HUES64 (cell line): ENCODE measurements around the gene HMGA1.

Experiments used
- H3K27ac ChIP-seq: 2 replicates; pipeline ENCODE4 v1.7.0; 2013; ENCODE audit warnings: low read depth, low read length, inconsistent platforms
- H3K27me3 ChIP-seq: 2 replicates; pipeline ENCODE4 v1.6.1; 2013; ENCODE audit warnings: mild to moderate bottlenecking, low read length; ENCODE audit not compliant: insufficient read depth
- H3K36me3 ChIP-seq: 2 replicates; pipeline ENCODE4 v1.6.1; 2013; ENCODE audit warnings: mild to moderate bottlenecking, low read length; ENCODE audit not compliant: insufficient read depth
- H3K4me1 ChIP-seq: 2 replicates; pipeline ENCODE4 v1.6.1; 2013; ENCODE audit warnings: mild to moderate bottlenecking, low read length, moderate library complexity; ENCODE audit not compliant: insufficient read depth
- H3K4me3 ChIP-seq: 2 replicates; pipeline ENCODE4 v1.5.1; 2013; ENCODE audit warnings: mild to moderate bottlenecking, low read length, moderate library complexity
- H3K9ac ChIP-seq: 2 replicates; pipeline ENCODE4 v1.6.1; 2013; ENCODE audit warnings: mild to moderate bottlenecking, low read depth, low read length
- H3K9me3 ChIP-seq: 2 replicates; pipeline ENCODE4 v1.6.1; 2013; ENCODE audit warnings: low read depth, low read length; ENCODE audit not compliant: insufficient read depth
- WGBS: fragments of 150-250, 120-280 bp; methylation state at CpG from one replicate; pipeline ENCODE4 v1.1.7; 2013; ENCODE audit warnings: missing lambda C conversion rate; 5-methylcytosine and 5-hydroxymethylcytosine counted together

HMGA1 gene

DNA sequence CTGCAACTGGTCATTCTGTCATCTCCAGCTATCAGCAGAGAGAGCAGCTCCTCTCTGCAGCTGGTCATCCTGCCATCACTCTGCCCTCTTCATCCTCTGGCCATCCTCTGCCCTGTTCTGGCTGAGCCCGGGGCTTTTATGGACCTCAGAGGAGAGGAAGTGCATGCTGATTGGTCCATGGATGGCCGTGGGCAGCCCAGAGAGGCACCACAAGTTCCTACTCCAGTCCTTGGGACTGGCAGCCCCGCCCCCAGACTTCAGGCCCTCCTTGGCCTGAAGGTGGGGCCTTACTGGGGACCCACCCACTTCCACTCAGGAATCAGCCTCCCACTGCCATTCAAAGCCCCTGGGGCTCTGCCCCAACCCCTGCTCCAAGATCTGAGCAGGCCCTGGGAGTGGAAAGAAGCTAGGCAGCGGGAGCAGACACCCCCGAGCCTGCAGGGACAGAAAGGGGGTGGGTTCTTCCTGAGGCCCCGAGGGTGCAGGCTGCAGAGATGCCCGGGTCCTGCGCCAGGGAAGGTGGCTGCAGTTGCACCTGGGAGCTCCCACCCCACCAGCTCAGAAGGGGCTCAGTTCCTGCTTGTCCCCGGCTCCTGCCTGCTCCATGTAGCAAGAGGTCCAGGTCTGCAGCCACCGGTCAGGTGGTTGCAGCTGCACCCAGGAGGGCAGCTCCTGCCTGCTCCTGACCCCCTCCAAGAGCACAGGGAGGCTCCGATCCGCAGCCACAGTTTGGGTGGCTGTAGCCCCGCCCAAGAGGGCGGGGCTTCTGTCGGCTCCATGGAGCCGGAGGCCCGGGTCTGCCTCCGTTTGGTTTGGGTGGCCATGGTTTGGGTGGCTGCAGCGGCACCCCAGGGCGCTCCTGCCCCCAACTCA lies 34.1 kb upstream of the HMGA1 start:
- Histone ChIP-seq H3K27me3 (no peaks in the 10 kb centered on the region), H3K4me1 (peaks cover 4% of the 10 kb centered on the region; the same call in 1 of the 2 replicates), H3K9ac (no peak overlapping the region), H3K4me3 (no peak overlapping the region), H3K9me3 (peaks cover 7% of the 10 kb centered on the region; the same call in 1 of the 2 replicates), H3K36me3 (no peaks in the 10 kb centered on the region), H3K27ac (no peak overlapping the region)
- 80% methylated on average over 20 of the region's 20 CpGs for WGBS

DNA sequence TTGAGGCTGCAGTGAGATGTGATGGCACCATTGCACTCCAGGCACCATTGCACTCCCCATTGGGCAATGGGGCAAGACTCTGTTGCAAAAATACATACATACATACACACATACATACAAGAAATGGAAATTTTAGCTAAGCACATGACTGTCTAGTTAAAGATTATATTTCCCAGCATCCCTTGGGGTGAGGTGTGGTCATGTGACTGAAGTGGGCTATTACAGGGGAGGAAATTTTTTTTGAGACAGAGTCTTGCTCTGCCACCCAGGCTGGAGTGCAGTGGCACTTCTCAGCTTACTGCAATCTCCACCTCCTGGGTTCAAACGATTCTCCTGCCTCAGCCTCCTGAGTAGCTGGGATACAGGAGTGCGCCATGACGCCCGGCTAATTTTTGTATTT lies 32.0 kb upstream of the HMGA1 start:
- Histone ChIP-seq H3K4me1 (0 out of 2 replicates have a peak, but pooled peaks cover 4% of the 10 kb centered on the region), H3K36me3 (no peaks in the 10 kb centered on the region), H3K9me3 (peaks cover 7% of the 10 kb centered on the region; the same call in 1 of the 2 replicates), H3K4me3 (no peak overlapping the region), H3K9ac (no peak overlapping the region), H3K27me3 (no peaks in the 10 kb centered on the region), H3K27ac (no peak overlapping the region)
- WGBS, result 93% methylated on average over 4 of the region's 4 CpGs

DNA sequence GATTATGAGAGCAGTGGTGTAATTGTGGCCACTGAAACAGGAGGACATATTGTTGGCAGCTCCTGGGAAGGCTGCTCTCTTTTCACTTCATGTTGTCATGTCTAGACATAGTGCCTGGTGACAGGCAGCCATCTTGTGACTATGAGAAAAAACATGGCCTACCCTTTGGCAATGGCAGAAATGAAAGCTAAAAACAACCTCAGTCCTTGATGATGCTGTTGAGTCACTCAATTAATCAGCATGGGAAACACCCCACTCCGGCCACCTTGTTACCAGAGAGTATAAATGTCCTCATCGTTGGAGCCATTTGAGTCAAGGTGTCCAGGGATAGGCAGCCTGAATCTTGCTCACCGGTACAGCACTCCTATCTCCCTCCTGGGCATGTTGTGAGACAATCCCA lies 31.2 kb upstream of the HMGA1 start:
- peaks cover 7% of the 10 kb centered on the region; the same call in 1 of the 2 replicates for H3K9me3 ChIP-seq
- 86% methylated on average over 3 of the region's 3 CpGs for WGBS
- no peak overlapping the region for H3K4me3 ChIP-seq
- H3K27me3 ChIP-seq, result no peaks in the 10 kb centered on the region
- no peak overlapping the region for H3K27ac ChIP-seq
- H3K4me1 ChIP-seq, result 0 out of 2 replicates have a peak, but pooled peaks cover 4% of the 10 kb centered on the region
- no peaks in the 10 kb centered on the region for H3K36me3 ChIP-seq
- no peak overlapping the region for H3K9ac ChIP-seq

DNA sequence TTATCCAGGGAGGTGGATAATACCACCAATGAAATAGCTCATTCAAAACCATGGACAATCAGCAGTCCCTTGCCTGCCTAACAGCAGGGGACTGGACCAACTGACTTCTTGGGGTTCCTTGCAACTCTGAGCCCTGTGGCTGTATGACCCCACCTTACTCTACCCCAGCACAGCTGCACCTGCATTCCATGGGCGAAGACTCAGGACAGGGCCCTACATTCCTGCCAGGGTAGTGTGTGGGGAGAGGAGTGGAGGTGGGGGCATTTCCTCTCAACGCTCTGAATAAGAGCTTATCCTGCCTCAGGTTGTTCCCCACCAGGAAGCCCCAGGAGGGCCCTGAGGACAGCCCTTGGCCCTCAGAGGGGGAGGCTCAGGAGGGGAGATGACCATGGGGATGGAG lies 30.8 kb upstream of the HMGA1 start:
- no peak overlapping the region for H3K27ac ChIP-seq
- H3K4me3 ChIP-seq, result no peak overlapping the region
- H3K4me1 ChIP-seq, result 0 out of 2 replicates have a peak, but pooled peaks cover 4% of the 10 kb centered on the region
- no peak overlapping the region for H3K9ac ChIP-seq
- no peaks in the 10 kb centered on the region for H3K36me3 ChIP-seq
- WGBS, result 57% methylated on average over 2 of the region's 2 CpGs
- no peaks in the 10 kb centered on the region for H3K27me3 ChIP-seq
- H3K9me3 ChIP-seq, result peaks cover 7% of the 10 kb centered on the region; the same call in 1 of the 2 replicates

DNA sequence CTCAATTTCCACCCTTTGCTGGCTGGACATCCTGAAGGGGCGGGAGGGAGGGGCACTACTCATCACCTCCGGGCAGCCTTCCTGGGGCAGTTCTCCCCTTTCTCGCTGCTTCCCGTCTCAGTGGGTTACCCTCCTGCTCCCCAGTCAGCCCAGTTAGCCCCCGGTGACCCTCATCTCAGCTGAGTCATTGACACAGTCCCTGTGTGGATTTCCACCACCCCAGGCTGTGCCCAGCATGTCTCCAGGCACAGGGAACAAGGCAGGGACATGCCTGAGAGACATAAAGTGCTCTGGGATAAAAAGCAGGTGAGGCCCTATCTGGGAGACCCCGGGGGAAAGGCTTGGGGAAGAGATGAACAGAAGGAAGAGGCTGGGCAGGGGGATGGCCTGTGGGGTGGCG lies 29.9 kb upstream of the HMGA1 start:
- WGBS, result 64% methylated on average over 7 of the region's 7 CpGs
- H3K27ac ChIP-seq, result no peak overlapping the region
- H3K9me3 ChIP-seq, result peaks cover 7% of the 10 kb centered on the region; the same call in 1 of the 2 replicates
- H3K4me1 ChIP-seq, result 0 out of 2 replicates have a peak, but pooled peaks cover 4% of the 10 kb centered on the region
- H3K36me3 ChIP-seq, result no peaks in the 10 kb centered on the region
- H3K27me3 ChIP-seq, result no peaks in the 10 kb centered on the region
- no peak overlapping the region for H3K4me3 ChIP-seq
- no peak overlapping the region for H3K9ac ChIP-seq

DNA sequence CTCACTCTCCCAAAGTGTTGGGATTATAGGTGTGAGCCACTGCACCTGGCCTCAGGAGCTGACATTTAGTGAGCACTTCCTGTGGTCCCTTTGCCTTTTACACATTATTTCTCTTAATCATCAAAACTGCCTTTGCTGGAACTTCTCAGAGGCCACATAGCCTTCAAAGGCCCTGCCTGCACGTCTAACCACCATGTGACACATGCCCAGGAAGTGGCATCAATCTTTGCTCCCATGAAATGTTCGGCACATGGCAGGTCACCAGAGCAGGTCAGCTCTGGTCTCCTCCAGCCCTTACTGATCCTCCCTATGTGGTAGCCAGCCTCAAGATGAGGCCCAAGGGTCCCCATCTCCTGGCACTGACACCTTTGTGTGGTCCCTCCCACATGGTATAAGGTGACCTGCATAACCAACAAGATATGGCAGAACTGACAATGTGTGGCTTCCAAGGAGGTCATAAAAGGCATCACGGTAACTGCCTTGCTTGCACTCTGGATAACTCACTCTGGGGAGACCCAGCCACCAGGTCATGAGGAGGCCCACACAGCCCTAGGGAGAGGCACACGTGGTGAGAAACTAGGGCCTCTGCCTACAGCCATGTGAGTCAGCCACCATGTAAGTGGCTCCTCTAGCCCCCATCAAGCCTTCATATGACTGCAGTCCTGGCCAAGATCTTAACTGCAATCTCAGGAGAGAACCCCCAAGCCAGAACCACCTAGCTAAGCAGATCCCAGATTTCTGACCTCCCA lies 28.8 kb upstream of the HMGA1 start:
- Histone ChIP-seq H3K9ac (no peak overlapping the region), H3K27ac (no peak overlapping the region), H3K4me1 (0 out of 2 replicates have a peak, but pooled peaks cover 4% of the 10 kb centered on the region), H3K36me3 (no peaks in the 10 kb centered on the region), H3K27me3 (no peaks in the 10 kb centered on the region), H3K4me3 (no peak overlapping the region), H3K9me3 (no peaks in the 10 kb centered on the region)
- whole genome bisulfite sequencing, result 88% methylated on average over 4 of the region's 4 CpGs

DNA sequence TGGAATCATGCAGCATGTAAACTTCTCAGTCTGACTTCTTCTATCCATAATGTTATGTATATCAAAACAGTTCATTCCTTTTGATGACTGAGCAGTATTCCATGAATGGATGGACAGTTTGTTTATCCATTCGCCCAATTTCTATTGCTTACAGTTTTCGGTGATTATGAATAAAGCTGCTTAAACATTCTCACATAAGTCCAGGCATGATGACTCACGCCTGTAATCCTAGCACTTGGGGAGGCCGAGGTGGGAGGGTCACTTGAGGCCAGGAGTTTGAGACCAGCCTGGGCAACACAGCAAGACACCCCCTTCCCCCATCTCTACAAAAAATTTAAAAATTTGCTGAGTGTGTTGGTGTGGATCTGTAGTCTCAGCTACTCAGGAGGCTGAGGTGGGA lies 22.9 kb upstream of the HMGA1 start:
- Histone ChIP-seq H3K27me3 (no peaks in the 10 kb centered on the region), H3K27ac (no peak overlapping the region), H3K9ac (no peak overlapping the region), H3K4me3 (no peak overlapping the region), H3K36me3 (no peaks in the 10 kb centered on the region), H3K4me1 (no peaks in the 10 kb centered on the region), H3K9me3 (no peaks in the 10 kb centered on the region)
- whole genome bisulfite sequencing, result 96% methylated on average over 4 of the region's 4 CpGs

DNA sequence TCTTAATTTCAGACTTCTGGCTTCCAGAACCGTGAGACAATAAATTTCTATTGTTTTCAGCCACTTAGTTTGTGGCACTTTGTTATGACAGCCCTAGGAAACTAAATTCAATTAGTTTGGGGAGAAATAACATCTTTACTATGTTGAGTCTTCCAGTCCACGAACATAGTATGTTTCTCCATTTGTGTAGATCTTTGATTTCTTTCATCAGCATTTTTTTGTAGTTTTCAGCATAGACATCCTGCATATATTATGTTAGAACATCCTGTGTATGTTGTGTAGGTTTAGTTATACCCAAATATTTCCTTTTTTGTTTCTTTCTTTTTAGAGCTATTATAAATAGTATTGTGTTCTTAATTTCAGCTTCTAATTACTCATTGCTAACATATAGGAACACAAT lies 18.0 kb upstream of the HMGA1 start:
- Histone ChIP-seq H3K4me3 (no peak overlapping the region), H3K27ac (no peak overlapping the region), H3K9me3 (no peaks in the 10 kb centered on the region), H3K4me1 (peaks cover 5% of the 10 kb centered on the region), H3K27me3 (no peaks in the 10 kb centered on the region), H3K36me3 (no peaks in the 10 kb centered on the region), H3K9ac (no peak overlapping the region)
- WGBS, result 81% methylated on average over 1 of the region's 2 CpGs

DNA sequence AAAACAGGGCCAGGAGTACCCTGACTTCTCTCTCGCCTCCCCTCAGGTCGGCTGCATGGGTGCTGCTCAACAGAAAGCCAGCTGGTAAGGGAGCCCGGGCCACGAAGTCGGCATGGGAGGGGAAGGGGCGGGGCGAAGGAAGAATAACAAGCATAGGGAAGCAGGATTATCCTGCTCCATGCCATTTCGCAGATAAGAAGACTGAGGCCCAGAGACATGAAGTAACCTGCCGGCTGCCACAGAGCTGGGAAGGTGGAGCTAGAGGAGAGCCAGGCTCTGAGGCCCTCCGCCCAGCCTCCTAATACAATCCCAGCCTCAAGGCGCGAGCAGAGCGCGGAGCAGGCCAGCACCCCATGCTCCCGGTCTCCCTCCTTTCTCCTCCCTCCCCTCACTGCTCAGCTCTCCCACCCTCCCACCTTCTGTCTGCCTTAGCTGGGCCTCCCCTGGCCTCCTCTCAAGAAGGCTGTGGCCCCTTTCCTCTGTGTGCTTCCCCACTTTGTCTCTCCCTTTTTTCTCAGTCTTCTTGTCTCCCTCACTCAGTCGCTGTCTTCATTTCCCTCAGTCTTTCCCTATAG lies 13.2 kb upstream of the HMGA1 start:
- Histone ChIP-seq H3K4me3 (peak overlapping the region; percentile 45), H3K27ac (peak overlapping the region; percentile 27; the same call in 1 of the 2 replicates)
- WGBS, result 14% methylated on average over 16 of the region's 16 CpGs

DNA sequence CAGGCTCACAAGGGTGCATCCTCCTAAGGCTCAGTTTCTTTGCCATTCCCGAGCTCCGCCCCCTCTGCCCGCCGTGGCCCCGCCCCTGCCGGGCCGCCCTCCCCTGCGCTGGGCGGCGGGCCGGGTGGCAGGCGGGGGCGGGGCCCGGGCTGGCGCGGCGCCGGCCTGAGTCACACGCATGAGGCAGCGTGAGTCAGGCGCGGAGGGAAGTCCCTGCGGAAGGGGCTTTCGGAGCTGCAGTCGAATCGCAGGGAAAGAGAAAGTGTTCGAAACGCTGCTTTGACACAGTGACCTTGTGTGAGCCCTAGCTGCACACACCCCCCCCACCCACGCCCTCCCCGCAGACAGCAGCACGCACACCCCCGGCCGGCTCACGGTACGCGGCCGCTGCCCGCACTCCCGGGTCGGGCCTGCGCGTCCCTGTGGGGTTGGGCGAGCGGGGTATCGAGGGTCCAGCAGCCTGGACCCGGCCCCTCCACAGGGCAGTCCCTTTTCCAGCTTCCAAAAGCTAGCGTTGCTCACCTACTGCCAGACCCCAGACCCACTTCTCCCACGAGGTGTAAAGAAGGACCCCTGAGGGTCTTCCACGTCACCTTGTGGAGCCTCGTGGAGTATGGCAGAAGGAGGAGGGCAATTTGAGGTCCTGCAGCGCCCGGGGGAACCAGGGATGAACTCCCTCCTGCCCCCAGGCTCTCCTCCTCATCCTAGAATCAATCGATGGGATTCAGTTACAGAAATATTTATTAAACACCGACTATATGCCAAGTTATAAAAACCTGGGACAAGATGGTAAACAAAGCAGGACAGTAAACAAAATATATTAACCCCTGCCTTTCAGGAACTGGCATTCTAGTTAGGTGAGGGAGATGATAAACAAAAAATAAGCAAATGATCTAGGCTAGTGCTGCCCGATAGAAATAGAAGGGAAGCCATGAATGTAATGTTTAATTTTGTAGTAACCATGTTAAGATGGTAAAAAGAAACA lies 12.4 kb upstream of the HMGA1 start:
- 8% methylated on average over 55 of the region's 55 CpGs for WGBS
- H3K9me3 ChIP-seq, result no peaks in the 10 kb centered on the region
- H3K4me3 ChIP-seq, result peak overlapping the region; percentile 46
- H3K27me3 ChIP-seq, result no peaks in the 10 kb centered on the region
- peaks cover 32% of the 10 kb centered on the region for H3K4me1 ChIP-seq
- peak overlapping the region; percentile 80 for H3K27ac ChIP-seq
- no peaks in the 10 kb centered on the region for H3K36me3 ChIP-seq
- H3K9ac ChIP-seq, result peak overlapping the region; percentile 66

More for the DNA sequence above, 13.2 kb upstream of the HMGA1 start:
- H3K9me3 ChIP-seq, result no peaks in the 10 kb centered on the region
- H3K9ac ChIP-seq, result 0 out of 2 replicates have a peak overlapping the region, but pooled peaks have one; percentile 2
- peaks cover 32% of the 10 kb centered on the region for H3K4me1 ChIP-seq
- no peaks in the 10 kb centered on the region for H3K27me3 ChIP-seq
- no peaks in the 10 kb centered on the region for H3K36me3 ChIP-seq
